B cell (primary cell): ENCODE data around the gene LRRC4C. TPM values are rescaled to one million over a fixed set of nuclear protein-coding genes. Genes with fewer than 3 reads are reported as not detected.

Experiments used
- ATAC-seq: fragments of 200-7000 bp; cut with Tn5 transposase; one replicate; pipeline ENCODE4 v1.10.0; 2021; ENCODE audit warnings: low read depth, mild to moderate bottlenecking, moderate number of reproducible peaks, moderate library complexity
- CTCF ChIA-PET: fragments of 350-600 bp; sonication (Branson Sonifier 250); formaldehyde crosslinking; loops from one replicate; lab custom pipeline; 2021; ENCODE audit warnings: antibody characterized with exemption, inconsistent platforms; lab: Charles Lee
- POLR2A ChIA-PET: fragments of 350-600 bp; sonication (Branson Sonifier 250); formaldehyde crosslinking; loops from one replicate; lab custom pipeline; 2021; ENCODE audit warnings: antibody characterized with exemption; lab: Charles Lee
- DNase-seq: peaks from one replicate; pipeline ENCODE4 v3.0.0; 2013
- H2AFZ ChIP-seq: 2 replicates; pipeline ENCODE4 v1.6.1; 2012; ENCODE audit warnings: mild to moderate bottlenecking, low read depth, low read length; ENCODE audit not compliant: insufficient read depth, poor library complexity, severe bottlenecking
- H3K27ac ChIP-seq, 2 donors: 1 replicate in 1 of 2; 2 replicates in 1 of 2; pipeline ENCODE4 v1.5.1; 2012 to 2013; ENCODE audit warnings: low read length in 2 of 2, mild to moderate bottlenecking in 2 of 2, moderate library complexity in 1 of 2
- H3K27me3 ChIP-seq, 4 experiments: fragments of 200-600 bp in 1 of 4; sonication (generic) in 1 of 4; replicated peaks in 1 of 4; 1 replicate in 2 of 4; 2 replicates in 2 of 4; pipeline versions ENCODE4 v1.6.1 to v1.7.0; 2013 to 2016; ENCODE audit warnings: low read length in 3 of 4, mild to moderate bottlenecking in 2 of 4, mixed read lengths in 1 of 4, moderate library complexity in 1 of 4; ENCODE audit not compliant: insufficient read depth in 4 of 4, control insufficient read depth in 3 of 4; ENCODE audit errors: control extremely low read depth in 1 of 4
- H3K36me3 ChIP-seq, 2 experiments: replicated peaks in 1 of 2; 1 replicate in 1 of 2; 2 replicates in 1 of 2; pipeline versions ENCODE4 v1.6.1 to v1.7.1; 2013; ENCODE audit warnings: low read length in 1 of 2; ENCODE audit not compliant: insufficient read depth in 2 of 2, control insufficient read depth in 1 of 2; ENCODE audit errors: control extremely low read depth in 1 of 2, extremely low read depth in 1 of 2
- H3K4me1 ChIP-seq, 2 donors: fragments of 200-600 bp in 1 of 2; sonication (generic) in 1 of 2; 1 replicate in 1 of 2; 2 replicates in 1 of 2; pipeline versions ENCODE4 v1.5.1 to v1.6.1; 2013 to 2017; ENCODE audit warnings: low read length in 2 of 2; ENCODE audit not compliant: control insufficient read depth in 2 of 2, insufficient read depth in 2 of 2
- H3K4me2 ChIP-seq: replicated peaks from 2 replicates; pipeline ENCODE3; 2012; ENCODE audit warnings: mild to moderate bottlenecking, low read depth, low read length; ENCODE audit not compliant: poor library complexity, severe bottlenecking
- H3K4me3 ChIP-seq, 5 experiments: fragments of 200-600 bp in 1 of 5; sonication (generic) in 1 of 5; 1 replicate in 3 of 5; 2 replicates in 2 of 5; pipeline versions ENCODE4 v1.5.1 to v1.7.0; 2011 to 2016; ENCODE audit warnings: low read length in 4 of 5, mild to moderate bottlenecking in 4 of 5, low read depth in 2 of 5, control low read depth in 1 of 5, moderate library complexity in 1 of 5; ENCODE audit not compliant: insufficient read depth in 1 of 5; ENCODE audit errors: control extremely low read depth in 1 of 5, extremely low read depth in 1 of 5
- H3K79me2 ChIP-seq: fragments of 200-600 bp; sonication (generic); one replicate; pipeline ENCODE4 v1.6.0; 2016; ENCODE audit warnings: low read length; ENCODE audit not compliant: control insufficient read depth, insufficient read depth
- H3K9ac ChIP-seq: fragments of 200-600 bp; sonication (generic); 2 replicates; pipeline ENCODE4 v1.6.1; 2017; ENCODE audit warnings: mild to moderate bottlenecking, low read length, moderate library complexity
- H3K9me3 ChIP-seq, 3 donors: one replicate each; pipeline versions ENCODE4 v1.6.1 to v1.7.1; 2013; ENCODE audit warnings: low read length in 2 of 3; ENCODE audit not compliant: control insufficient read depth in 2 of 3, insufficient read depth in 1 of 3; ENCODE audit errors: control extremely low read depth in 1 of 3
- H4K20me1 ChIP-seq: 2 replicates; pipeline ENCODE4 v1.6.0; 2012; ENCODE audit warnings: mild to moderate bottlenecking, low read length; ENCODE audit not compliant: insufficient read depth, control insufficient read depth, poor library complexity, severe bottlenecking
- H3K27ac Mint-ChIP-seq: one replicate; pipeline ENCODE4 v1.8.0; 2021; ENCODE audit warnings: mixed read lengths
- H3K27me3 Mint-ChIP-seq: one replicate; pipeline ENCODE4 v1.8.0; 2021; ENCODE audit warnings: mixed read lengths
- H3K4me1 Mint-ChIP-seq: one replicate; pipeline ENCODE4 v1.8.0; 2021; ENCODE audit warnings: mixed read lengths
- H3K4me3 Mint-ChIP-seq: one replicate; pipeline ENCODE4 v1.8.0; 2021; ENCODE audit warnings: mixed read lengths
- H3K9me3 Mint-ChIP-seq: one replicate; pipeline ENCODE4 v1.8.0; 2022; ENCODE audit warnings: mixed read lengths; ENCODE audit not compliant: insufficient read depth
- EZH2 ChIP-seq: IDR thresholded peaks from 2 replicates; pipeline ENCODE4 v1.6.1; 2012; ENCODE audit warnings: borderline replicate concordance, low read depth, mild to moderate bottlenecking, moderate library complexity, low read length; ENCODE audit not compliant: insufficient read depth, poor library complexity, severe bottlenecking
- WGBS: methylation state at CpG from one replicate; pipeline ENCODE4 v1.1.5; 2013; ENCODE audit warnings: missing lambda C conversion rate; ENCODE audit not compliant: insufficient coverage; 5-methylcytosine and 5-hydroxymethylcytosine counted together
- intact Hi-C: fragments of 100-400 bp; cut with micrococcal nuclease; formaldehyde crosslinking; loops from one replicate; pipeline ENCODE4 v1.10.0; 2022
- polyA plus RNA-seq: library from polyadenylated mRNA; depleted of rRNA; stranded (reverse); fragments of >200 nt; gene quantifications from 2 replicates; pipeline ENCODE4 v1.2.3, GENCODE V29; 2012
- total RNA-seq, 2 donors: library from RNA; stranded (reverse); fragments of 120-200 nt in 1 of 2; gene quantifications; 1 replicate in 1 of 2; 2 replicates in 1 of 2; pipeline versions ENCODE4 v1.2.3 to v1.2.4, GENCODE V29; 2013 to 2022
- TF ChIP-seq, protein P1 (sequence below): fragments of 200-600 bp; IDR thresholded peaks from one replicate; pipeline ENCODE4 v1.8.0; 2022; ENCODE audit warnings: antibody characterized with exemption, mild to moderate bottlenecking

LRRC4C gene
- total and polyA plus RNA-seq, 2 donors (not counting 1 experiment from before 2014, with no cell fraction given) = 0.57 TPM; not detected in 1

DNA sequence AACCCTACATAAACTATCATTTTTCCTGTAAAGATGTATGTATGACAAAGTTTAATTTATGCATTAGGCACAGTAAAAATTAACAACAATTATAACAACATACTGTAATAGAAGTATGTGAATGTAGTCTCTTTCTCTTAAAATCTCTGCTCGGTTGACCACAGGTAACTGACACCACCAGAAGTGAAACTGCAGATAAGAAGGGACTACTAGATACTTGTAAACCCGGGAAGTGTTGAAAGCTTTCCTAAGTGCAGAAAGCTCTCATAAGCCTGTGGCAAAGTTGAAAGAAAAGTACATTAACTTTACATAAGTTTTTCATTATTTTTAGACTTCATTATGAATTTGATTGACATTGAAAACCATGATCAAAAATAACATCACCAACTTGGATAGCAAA lies 1173.3 kb downstream of the LRRC4C start:
- intact Hi-C loops = no loop called here
- Histone ChIP-seq H3K79me2 (no peaks in the 10 kb centered on the region), H3K9ac (no peak overlapping the region), H3K4me2 (no peak overlapping the region), H3K4me3 (no peak overlapping the region), H3K4me1 (no peaks in the 10 kb centered on the region), H4K20me1 (no peaks in the 10 kb centered on the region), H3K36me3 (no peaks in the 10 kb centered on the region), H3K27me3 (peaks cover 0 to 2% (median 0%) of the 10 kb centered on the region in 4 experiments), H2AFZ (no peak overlapping the region), H3K27ac (no peak overlapping the region), H3K9me3 (no peaks in the 10 kb centered on the region)
- no peak for TF ChIP-seq EZH2
- TF ChIP-seq, protein P1, sequence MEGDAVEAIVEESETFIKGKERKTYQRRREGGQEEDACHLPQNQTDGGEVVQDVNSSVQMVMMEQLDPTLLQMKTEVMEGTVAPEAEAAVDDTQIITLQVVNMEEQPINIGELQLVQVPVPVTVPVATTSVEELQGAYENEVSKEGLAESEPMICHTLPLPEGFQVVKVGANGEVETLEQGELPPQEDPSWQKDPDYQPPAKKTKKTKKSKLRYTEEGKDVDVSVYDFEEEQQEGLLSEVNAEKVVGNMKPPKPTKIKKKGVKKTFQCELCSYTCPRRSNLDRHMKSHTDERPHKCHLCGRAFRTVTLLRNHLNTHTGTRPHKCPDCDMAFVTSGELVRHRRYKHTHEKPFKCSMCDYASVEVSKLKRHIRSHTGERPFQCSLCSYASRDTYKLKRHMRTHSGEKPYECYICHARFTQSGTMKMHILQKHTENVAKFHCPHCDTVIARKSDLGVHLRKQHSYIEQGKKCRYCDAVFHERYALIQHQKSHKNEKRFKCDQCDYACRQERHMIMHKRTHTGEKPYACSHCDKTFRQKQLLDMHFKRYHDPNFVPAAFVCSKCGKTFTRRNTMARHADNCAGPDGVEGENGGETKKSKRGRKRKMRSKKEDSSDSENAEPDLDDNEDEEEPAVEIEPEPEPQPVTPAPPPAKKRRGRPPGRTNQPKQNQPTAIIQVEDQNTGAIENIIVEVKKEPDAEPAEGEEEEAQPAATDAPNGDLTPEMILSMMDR = no peak
- no peak overlapping the region for H3K27ac Mint-ChIP-seq
- H3K4me3 Mint-ChIP-seq = no peak overlapping the region
- ChIA-PET POLR2A (no interaction called here), CTCF (no interaction called here)
- no peak for DNase-seq
- ATAC-seq = no peak
- H3K4me1 Mint-ChIP-seq = no peaks in the 10 kb centered on the region
- no peaks in the 10 kb centered on the region for H3K27me3 Mint-ChIP-seq
- WGBS = no CpG with 5 or more reads among the region's 2 CpGs
- no peaks in the 10 kb centered on the region for H3K9me3 Mint-ChIP-seq

- Histone ChIP-seq H3K27me3 (no peaks in the 10 kb centered on the region), H3K79me2 (no peaks in the 10 kb centered on the region), H3K9ac (no peak overlapping the region), H3K4me2 (no peak overlapping the region), H3K9me3 (no peaks in the 10 kb centered on the region), H3K27ac (no peak overlapping the region), H3K36me3 (no peaks in the 10 kb centered on the region), H2AFZ (no peak overlapping the region), H4K20me1 (no peaks in the 10 kb centered on the region), H3K4me1 (no peaks in the 10 kb centered on the region), H3K4me3 (no peak overlapping the region)
- Mint-ChIP-seq H3K4me1 (no peaks in the 10 kb centered on the region), H3K4me3 (no peak overlapping the region), H3K27ac (no peak overlapping the region), H3K9me3 (no peaks in the 10 kb centered on the region), H3K27me3 (no peaks in the 10 kb centered on the region)
- intact Hi-C loops = no loop called here
- DNase-seq = no peak
- ATAC-seq = no peak
- TF ChIP-seq, protein P1 = no peak
- TF ChIP-seq EZH2 = no peak
- POLR2A ChIA-PET = no interaction called here
- WGBS = no CpG with 5 or more reads among the region's 2 CpGs
- CTCF ChIA-PET = no interaction called here
Observed at GRCh38 chr11:40285558-40285957, 1173.9 kb downstream of the LRRC4C start.
